OCI-LY7 (cell line): ENCODE measurements around the gene COPZ1. TPM values are rescaled to one million over a fixed set of nuclear protein-coding genes. Genes with fewer than 3 reads are reported as not detected.

Experiments used
- BruUV-seq: library from RNA; stranded (reverse); fragments of 400-500 nt; replicated peaks from 2 replicates; lab custom pipeline; 2021; lab: Mats Ljungman, UMichigan
- CTCF ChIA-PET: fragments of 300-600 bp; sonication (Branson Sonifier 250); formaldehyde crosslinking; loops from one replicate; lab custom pipeline; 2022; ENCODE audit warnings: antibody characterized with exemption; ENCODE audit not compliant: unreplicated experiment; lab: Charles Lee
- POLR2A ChIA-PET: fragments of 300-600 bp; sonication (Branson Sonifier 250); formaldehyde crosslinking; loops from one replicate; lab custom pipeline; 2022; ENCODE audit warnings: antibody characterized with exemption; lab: Charles Lee
- DNase-seq: peaks from one replicate; pipeline ENCODE4 v3.0.0-alpha.2; 2015; ENCODE audit warnings: low spot score
- H2AFZ ChIP-seq: fragments of 200-600 bp; sonication (generic), shearing (Covaris generic); 2 replicates; pipeline ENCODE4 v1.6.1; 2014; ENCODE audit warnings: mild to moderate bottlenecking, antibody characterized with exemption, low read length, moderate library complexity
- H3K27ac ChIP-seq: fragments of 200-600 bp; sonication (generic); 2 replicates; pipeline ENCODE4 v1.5.1; 2014; ENCODE audit warnings: mixed run types, low read depth, mild to moderate bottlenecking, moderate library complexity, low read length, inconsistent platforms; ENCODE audit not compliant: poor library complexity, severe bottlenecking
- H3K36me3 ChIP-seq: fragments of 200-600 bp; sonication (generic); 2 replicates; pipeline ENCODE4 v1.6.1; 2014; ENCODE audit warnings: mild to moderate bottlenecking, antibody characterized with exemption, low read length, moderate library complexity, mixed read lengths; ENCODE audit not compliant: insufficient read depth
- H3K4me1 ChIP-seq: fragments of 200-600 bp; sonication (generic); 2 replicates; pipeline ENCODE4 v1.5.1; 2014; ENCODE audit warnings: mild to moderate bottlenecking, low read length; ENCODE audit not compliant: insufficient read depth, poor library complexity, severe bottlenecking
- H3K4me2 ChIP-seq: fragments of 200-600 bp; sonication (generic); 2 replicates; pipeline ENCODE4 v1.6.1; 2014; ENCODE audit warnings: mild to moderate bottlenecking, low read length
- H3K4me3 ChIP-seq: fragments of 200-600 bp; sonication (generic); 2 replicates; pipeline ENCODE4 v1.5.1; 2014; ENCODE audit warnings: mild to moderate bottlenecking, low read depth, low read length; ENCODE audit not compliant: poor library complexity, severe bottlenecking
- H3K79me2 ChIP-seq: fragments of 200-600 bp; sonication (generic); 2 replicates; pipeline ENCODE4 v1.6.1; 2016; ENCODE audit warnings: low read depth, mild to moderate bottlenecking, low read length, moderate library complexity, mixed read lengths; ENCODE audit not compliant: insufficient read depth
- H3K9me2 ChIP-seq: fragments of 200-600 bp; sonication (generic); 2 replicates; pipeline ENCODE4 v1.6.1; 2016; ENCODE audit warnings: mild to moderate bottlenecking, low read length, mixed read lengths; ENCODE audit not compliant: insufficient read depth
- H3K9me3 ChIP-seq: fragments of 200-600 bp; sonication (generic); 2 replicates; pipeline ENCODE4 v1.6.1; 2014; ENCODE audit warnings: mild to moderate bottlenecking, mixed run types, low read length, mixed read lengths
- H4K20me1 ChIP-seq: fragments of 200-600 bp; sonication (generic); 2 replicates; pipeline ENCODE4 v1.6.1; 2014; ENCODE audit warnings: mild to moderate bottlenecking, antibody characterized with exemption, low read length, moderate library complexity, mixed read lengths; ENCODE audit not compliant: insufficient read depth
- EZH2phosphoT487 ChIP-seq: fragments of 200-600 bp; sonication (generic); IDR thresholded peaks from 2 replicates; pipeline ENCODE4 v1.6.1; 2018; ENCODE audit warnings: low read depth, borderline replicate concordance, mild to moderate bottlenecking, mixed run types, antibody characterized with exemption, low read length, moderate library complexity, mixed read lengths
- intact Hi-C: fragments of 100-400 bp; cut with micrococcal nuclease; formaldehyde crosslinking; loops from one replicate; pipeline ENCODE4 v1.10.0; 2022; ENCODE audit not compliant: unreplicated experiment
- total RNA-seq, 2 experiments: library from RNA; depleted of rRNA in 1 of 2; stranded (reverse); fragments of >200 nt in 1 of 2; shearing (Covaris generic) in 1 of 2; gene quantifications; 2 replicates each; pipeline ENCODE4 v1.2.3, GENCODE V29; 2014 to 2022
- TF ChIP-seq, protein P1 (sequence below): fragments of 200-600 bp; sonication (generic); conservative IDR thresholded peaks from 2 replicates; pipeline ENCODE4 v1.5.1; 2014; ENCODE audit warnings: mild to moderate bottlenecking, antibody characterized with exemption, low read length, moderate library complexity, mixed read lengths

COPZ1 gene
- total RNA-seq, 2 experiments from 2014 or later: 86.0 to 121 TPM

DNA sequence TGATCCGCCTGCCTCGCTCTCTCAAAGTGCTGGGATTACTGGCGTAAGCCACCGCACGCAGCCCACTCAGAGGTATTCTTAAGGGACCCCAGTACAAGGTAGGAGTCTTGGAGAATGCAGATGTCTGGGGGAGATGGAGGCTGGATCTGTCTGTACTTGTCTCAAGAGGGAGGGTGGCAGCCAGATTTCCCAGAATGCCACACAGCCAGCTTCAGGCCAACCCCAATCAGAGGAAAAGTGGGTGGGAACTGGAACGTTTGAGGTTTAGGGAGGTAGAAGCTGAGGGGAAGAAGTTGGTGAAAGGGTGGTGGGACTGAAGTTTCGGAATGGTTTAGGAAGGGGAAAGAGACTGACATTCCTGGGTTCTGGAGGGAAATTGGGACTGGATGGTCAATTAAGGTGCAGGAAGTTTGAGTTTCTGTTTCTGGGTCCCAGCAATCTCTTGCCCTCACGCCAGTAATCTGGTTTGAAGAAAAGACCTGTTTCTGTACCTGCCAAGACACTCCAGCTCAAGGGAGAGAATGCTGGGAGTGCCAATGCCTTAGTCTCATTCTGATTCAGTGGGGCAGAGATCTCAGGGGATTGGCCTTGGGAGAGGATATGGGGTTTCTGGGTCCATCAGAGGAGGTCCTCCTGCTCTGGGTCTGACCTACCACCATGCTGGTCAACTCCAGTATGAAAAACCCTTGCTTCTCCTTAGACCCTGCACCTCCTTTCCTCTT, 67.7 kb downstream of the COPZ1 start:
- no peak overlapping the region for H3K4me2 ChIP-seq
- H4K20me1 ChIP-seq: no peaks in the 10 kb centered on the region
- DNase-seq: no peak
- H3K27ac ChIP-seq: no peak overlapping the region
- no peaks in the 10 kb centered on the region for H3K9me2 ChIP-seq
- peaks cover 37% of the 10 kb centered on the region for H3K4me1 ChIP-seq
- BruUV-seq: no TSS peak
- CTCF ChIA-PET: interaction anchor here (1.0 kb wide), 2 partner anchors 8 to 98 kb away, joined by 3 to 4 read pairs; no protein-coding TSS in a partner anchor
- POLR2A ChIA-PET: interaction anchor here (0.9 to 1.0 kb wide), 2 partner anchors 11 to 56 kb away, joined by 3 read pairs; no protein-coding TSS in a partner anchor
- no peak overlapping the region for H3K4me3 ChIP-seq
- TF ChIP-seq EZH2phosphoT487: no peak
- TF ChIP-seq, protein P1, sequence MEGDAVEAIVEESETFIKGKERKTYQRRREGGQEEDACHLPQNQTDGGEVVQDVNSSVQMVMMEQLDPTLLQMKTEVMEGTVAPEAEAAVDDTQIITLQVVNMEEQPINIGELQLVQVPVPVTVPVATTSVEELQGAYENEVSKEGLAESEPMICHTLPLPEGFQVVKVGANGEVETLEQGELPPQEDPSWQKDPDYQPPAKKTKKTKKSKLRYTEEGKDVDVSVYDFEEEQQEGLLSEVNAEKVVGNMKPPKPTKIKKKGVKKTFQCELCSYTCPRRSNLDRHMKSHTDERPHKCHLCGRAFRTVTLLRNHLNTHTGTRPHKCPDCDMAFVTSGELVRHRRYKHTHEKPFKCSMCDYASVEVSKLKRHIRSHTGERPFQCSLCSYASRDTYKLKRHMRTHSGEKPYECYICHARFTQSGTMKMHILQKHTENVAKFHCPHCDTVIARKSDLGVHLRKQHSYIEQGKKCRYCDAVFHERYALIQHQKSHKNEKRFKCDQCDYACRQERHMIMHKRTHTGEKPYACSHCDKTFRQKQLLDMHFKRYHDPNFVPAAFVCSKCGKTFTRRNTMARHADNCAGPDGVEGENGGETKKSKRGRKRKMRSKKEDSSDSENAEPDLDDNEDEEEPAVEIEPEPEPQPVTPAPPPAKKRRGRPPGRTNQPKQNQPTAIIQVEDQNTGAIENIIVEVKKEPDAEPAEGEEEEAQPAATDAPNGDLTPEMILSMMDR: no peak
- no peaks in the 10 kb centered on the region for H3K9me3 ChIP-seq
- H3K79me2 ChIP-seq: no peaks in the 10 kb centered on the region
- intact Hi-C loops: no loop called here
- no peak overlapping the region for H2AFZ ChIP-seq
- no peaks in the 10 kb centered on the region for H3K36me3 ChIP-seq

DNA sequence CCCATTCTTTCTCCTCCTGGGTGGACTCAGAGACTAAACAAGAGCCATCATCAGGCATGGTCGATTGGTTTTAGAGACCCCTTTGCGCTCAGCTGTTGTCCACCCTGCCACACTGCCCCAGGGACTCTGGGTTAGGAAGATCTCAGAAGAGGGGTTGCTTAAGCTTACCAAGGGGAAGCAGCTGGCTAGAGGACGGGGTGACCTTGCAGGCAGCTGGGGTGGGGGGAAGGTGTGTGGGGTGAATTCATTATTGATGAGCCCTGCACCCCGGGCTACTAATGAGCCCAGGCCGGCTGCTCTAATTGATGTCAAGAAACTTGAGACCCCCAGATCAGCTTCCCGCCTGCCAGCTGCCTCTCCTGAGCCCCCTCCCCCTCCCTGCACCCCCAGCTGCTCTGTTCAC, 68.3 kb downstream of the COPZ1 start:
- H3K4me1 ChIP-seq: peaks cover 37% of the 10 kb centered on the region
- no peaks in the 10 kb centered on the region for H4K20me1 ChIP-seq
- no peak for DNase-seq
- H3K27ac ChIP-seq: no peak overlapping the region
- no peaks in the 10 kb centered on the region for H3K9me3 ChIP-seq
- TF ChIP-seq, protein P1: no peak
- no peak for TF ChIP-seq EZH2phosphoT487
- no TSS peak for BruUV-seq
- H3K36me3 ChIP-seq: no peaks in the 10 kb centered on the region
- H3K79me2 ChIP-seq: no peaks in the 10 kb centered on the region
- no peak overlapping the region; the same call in 1 of the 2 replicates for H2AFZ ChIP-seq
- ChIA-PET POLR2A (interaction anchor here (0.6 to 1.0 kb wide), 3 partner anchors 12 to 82 kb away, joined by 3 to 7 read pairs (median 6); no protein-coding TSS in a partner anchor), CTCF (interaction anchor here (0.8 to 1.0 kb wide), 3 partner anchors 9 to 98 kb away, joined by 3 read pairs; partner anchors contain the start of gene ZNF385A)
- H3K4me3 ChIP-seq: no peak overlapping the region
- H3K9me2 ChIP-seq: no peaks in the 10 kb centered on the region
- intact Hi-C loops: no loop called here
- H3K4me2 ChIP-seq: no peak overlapping the region

DNA sequence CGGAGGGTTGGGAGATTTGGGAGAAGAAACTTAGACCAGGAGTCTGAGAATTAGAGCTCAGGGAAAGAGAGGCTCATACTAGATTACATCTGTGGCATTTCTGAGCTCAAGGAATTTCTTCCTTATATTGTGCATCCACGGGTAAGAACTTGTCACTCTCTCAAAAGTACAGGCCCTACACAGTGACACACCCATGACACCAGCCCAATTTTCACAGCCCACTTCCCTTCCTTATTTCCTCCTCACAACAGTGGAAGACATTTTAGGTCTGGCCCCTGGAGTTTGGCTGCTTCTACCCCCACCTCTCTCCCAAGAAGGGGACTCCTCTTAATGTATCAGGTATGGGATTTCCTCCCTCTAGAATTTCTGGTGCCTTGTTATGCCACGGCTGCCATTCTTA, 68.8 kb downstream of the COPZ1 start:
- Histone ChIP-seq H3K36me3 (no peaks in the 10 kb centered on the region), H2AFZ (no peak overlapping the region; the same call in 1 of the 2 replicates), H3K27ac (no peak overlapping the region), H3K4me3 (no peak overlapping the region), H3K79me2 (no peaks in the 10 kb centered on the region), H3K4me2 (no peak overlapping the region), H3K9me2 (no peaks in the 10 kb centered on the region), H4K20me1 (no peaks in the 10 kb centered on the region), H3K9me3 (no peaks in the 10 kb centered on the region), H3K4me1 (peaks cover 37% of the 10 kb centered on the region)
- no peak for TF ChIP-seq EZH2phosphoT487
- TF ChIP-seq, protein P1: no peak
- intact Hi-C loops: loop anchor here (1.0 kb wide), 1 partner anchor 25 kb away; no protein-coding TSS in a partner anchor
- POLR2A ChIA-PET: interaction anchor here (0.6 to 1.0 kb wide), 3 partner anchors 12 to 81 kb away, joined by 3 to 7 read pairs (median 6); no protein-coding TSS in a partner anchor
- no peak for DNase-seq
- CTCF ChIA-PET: interaction anchor here (0.8 to 1.0 kb wide), 3 partner anchors 9 to 97 kb away, joined by 3 read pairs; partner anchors contain the start of gene ZNF385A
- no TSS peak for BruUV-seq
